ENCODE measurements around the gene ZNF622.
A peak's percentile ranks its signal among the peaks of the same experiment; 100 is the strongest.

The ZNF622 gene

GRCh38 chr5:16465544-16466432 lies at the start of gene ZNF622:
Gene ZNF622 (minus strand): TSS chr5:16465800. CDS start chr5:16465665, 135 bp downstream.
- peak; percentile 77 for DNase-seq (ENCODE audit: low read depth)

GRCh38 chr5:16510098-16510497 lies 44.5 kb upstream of the ZNF622 start:
- no peak for DNase-seq (ENCODE audit: low read depth)

- no peak for DNase-seq (ENCODE audit: low read depth)
These were observed 43.3 kb upstream of the ZNF622 start for GRCh38 chr5:16508730-16509531.

GRCh38 chr5:16507716-16508115 lies 42.1 kb upstream of the ZNF622 start:
- DNase-seq (ENCODE audit: low read depth): no peak

GRCh38 chr5:16505904-16506303 lies 40.3 kb upstream of the ZNF622 start:
- no peak for DNase-seq (ENCODE audit: low read depth)

GRCh38 chr5:16505140-16505891 lies 39.7 kb upstream of the ZNF622 start:
- DNase-seq (ENCODE audit: low read depth): no peak

- DNase-seq (ENCODE audit: low read depth): no peak
These were observed 39.0 kb upstream of the ZNF622 start for GRCh38 chr5:16504571-16504970.

- DNase-seq (ENCODE audit: low read depth): no peak
These were observed 37.3 kb upstream of the ZNF622 start for GRCh38 chr5:16502866-16503265.

- no peak for DNase-seq (ENCODE audit: low read depth)
These were observed 34.4 kb upstream of the ZNF622 start for GRCh38 chr5:16500024-16500423.

- no peak for DNase-seq (ENCODE audit: low read depth)
These were observed 31.9 kb upstream of the ZNF622 start for GRCh38 chr5:16497546-16497945.

- DNase-seq (ENCODE audit: low read depth): no peak
These were observed 27.7 kb upstream of the ZNF622 start for GRCh38 chr5:16493261-16493660.

GRCh38 chr5:16492398-16493140 lies 27.0 kb upstream of the ZNF622 start:
- no peak for DNase-seq (ENCODE audit: low read depth)

- DNase-seq (ENCODE audit: low read depth): no peak
These were observed 25.3 kb upstream of the ZNF622 start for GRCh38 chr5:16490911-16491310.

- no peak for DNase-seq (ENCODE audit: low read depth)
These were observed 23.8 kb upstream of the ZNF622 start for GRCh38 chr5:16489322-16489791.

- DNase-seq (ENCODE audit: low read depth): no peak
These were observed 21.9 kb upstream of the ZNF622 start for GRCh38 chr5:16487456-16487855.

GRCh38 chr5:16486711-16487111 lies 21.1 kb upstream of the ZNF622 start:
- DNase-seq (ENCODE audit: low read depth): no peak

GRCh38 chr5:16485656-16486055 lies 20.1 kb upstream of the ZNF622 start:
- no peak for DNase-seq (ENCODE audit: low read depth)

- no peak for DNase-seq (ENCODE audit: low read depth)
These were observed 18.5 kb upstream of the ZNF622 start for GRCh38 chr5:16484081-16484480.

GRCh38 chr5:16483361-16483760 lies 17.8 kb upstream of the ZNF622 start:
- no peak for DNase-seq (ENCODE audit: low read depth)

GRCh38 chr5:16482891-16483290 lies 17.3 kb upstream of the ZNF622 start:
- no peak for DNase-seq (ENCODE audit: low read depth)

- DNase-seq (ENCODE audit: low read depth): no peak
These were observed 15.4 kb upstream of the ZNF622 start for GRCh38 chr5:16480821-16481538.

Measured in stimulated activated CD8-positive, alpha-beta memory T cell treated with anti-CD3 and anti-CD28 coated beads, Interleukin-12 subunit alpha, Interleukin-12 subunit beta, amount 100 ng/mL, for 4 hours (primary cell).